Muscle layer of duodenum (tissue), 2 donors: ENCODE results near the gene HNRNPA3.
A peak's percentile ranks its signal among the peaks of the same experiment; 100 is the strongest.

Experiments
- H3K27ac ChIP-seq: one replicate; pipeline ENCODE4 v1.7.0; 2013; ENCODE audit warnings: mild to moderate bottlenecking, low read length
- H3K27me3 ChIP-seq: one replicate; pipeline ENCODE4 v1.7.0; 2013; ENCODE audit warnings: low read depth, mild to moderate bottlenecking, control low read depth, low read length
- H3K36me3 ChIP-seq, 2 donors: one replicate each; pipeline ENCODE4 v1.7.0; 2013; ENCODE audit warnings: low read length in 2 of 2, control low read depth in 1 of 2, mild to moderate bottlenecking in 1 of 2; ENCODE audit not compliant: insufficient read depth in 2 of 2, control insufficient read depth in 1 of 2
- H3K4me1 ChIP-seq, 2 donors: one replicate each; pipeline ENCODE4 v1.7.0; 2013; ENCODE audit warnings: low read length in 2 of 2, mild to moderate bottlenecking in 2 of 2, control low read depth in 1 of 2, moderate library complexity in 1 of 2; ENCODE audit not compliant: insufficient read depth in 2 of 2, control insufficient read depth in 1 of 2
- H3K4me3 ChIP-seq, 2 donors: one replicate each; pipeline ENCODE4 v1.7.0; 2013; ENCODE audit warnings: low read length in 2 of 2, low read depth in 1 of 2, mild to moderate bottlenecking in 1 of 2
- H3K9me3 ChIP-seq, 2 donors: one replicate each; pipeline ENCODE4 v1.7.0; 2013; ENCODE audit warnings: low read length in 2 of 2, control low read depth in 1 of 2, mild to moderate bottlenecking in 1 of 2; ENCODE audit not compliant: control insufficient read depth in 1 of 2
- donor health status: healthy.

The HNRNPA3 gene

GRCh38 chr2:177212106-177212890 lies at the start of gene HNRNPA3:
Gene HNRNPA3, plus strand, starts transcription at chr2:177212794. Its CDS starts 6 bp downstream, at chr2:177212800.
- H3K9me3 ChIP-seq, result no peaks in the 10 kb centered on the region
- peak within 1 kb of the TSS; percentile 80 to 90 for H3K4me3 ChIP-seq
- H3K27me3 ChIP-seq, result no peaks in the 10 kb centered on the region
- H3K27ac ChIP-seq, result peak within 1 kb of the TSS; percentile 97
- H3K4me1 ChIP-seq, result peaks cover 9 to 36% of the 10 kb centered on the region in 2 donors
- peaks cover 22 to 23% of the 10 kb centered on the region in 2 donors for H3K36me3 ChIP-seq

- Histone ChIP-seq H3K27me3 (no peaks in the 10 kb centered on the region), H3K36me3 (peaks cover 0 to 3% of the 10 kb centered on the region in 2 donors), H3K4me1 (peaks cover 7 to 10% of the 10 kb centered on the region in 2 donors), H3K27ac (peak overlapping the region; percentile 96), H3K9me3 (no peaks in the 10 kb centered on the region), H3K4me3 (peak overlapping the region; percentile 50 to 73)
These were observed 48.5 kb upstream of the HNRNPA3 start for GRCh38 chr2:177164131-177164530.

- peaks cover 7 to 10% of the 10 kb centered on the region in 2 donors for H3K4me1 ChIP-seq
- peak overlapping the region; percentile 96 for H3K27ac ChIP-seq
- H3K36me3 ChIP-seq, result peaks cover 0 to 3% of the 10 kb centered on the region in 2 donors
- H3K9me3 ChIP-seq, result no peaks in the 10 kb centered on the region
- no peaks in the 10 kb centered on the region for H3K27me3 ChIP-seq
- peak overlapping the region; percentile 50 to 73 for H3K4me3 ChIP-seq
These were observed 48.0 kb upstream of the HNRNPA3 start for GRCh38 chr2:177164584-177165052.

GRCh38 chr2:177165061-177165583 lies 47.5 kb upstream of the HNRNPA3 start:
- peak overlapping the region; percentile 50 to 73 for H3K4me3 ChIP-seq
- H3K36me3 ChIP-seq, result peaks cover 0 to 3% of the 10 kb centered on the region in 2 donors
- H3K9me3 ChIP-seq, result no peaks in the 10 kb centered on the region
- H3K27ac ChIP-seq, result peak overlapping the region; percentile 96
- peaks cover 7 to 10% of the 10 kb centered on the region in 2 donors for H3K4me1 ChIP-seq
- H3K27me3 ChIP-seq, result no peaks in the 10 kb centered on the region

GRCh38 chr2:177165721-177166711 lies 46.6 kb upstream of the HNRNPA3 start:
- peak overlapping the region; percentile 96 for H3K27ac ChIP-seq
- H3K4me3 ChIP-seq, result peak overlapping the region; percentile 30 to 31

GRCh38 chr2:177169810-177170514 lies 42.6 kb upstream of the HNRNPA3 start:
- H3K9me3 ChIP-seq, result no peaks in the 10 kb centered on the region
- no peaks in the 10 kb centered on the region for H3K27me3 ChIP-seq
- H3K36me3 ChIP-seq, result peaks cover 0 to 3% of the 10 kb centered on the region in 2 donors
- peaks cover 7 to 12% of the 10 kb centered on the region in 2 donors for H3K4me1 ChIP-seq
- H3K4me3 ChIP-seq, result no peak overlapping the region
- no peak overlapping the region for H3K27ac ChIP-seq

More at GRCh38 chr2:177165721-177166711, 46.6 kb upstream of the HNRNPA3 start:
- Histone ChIP-seq H3K4me1 (peaks cover 7 to 17% of the 10 kb centered on the region in 2 donors), H3K36me3 (peaks cover 0 to 3% of the 10 kb centered on the region in 2 donors), H3K27me3 (no peaks in the 10 kb centered on the region), H3K9me3 (no peaks in the 10 kb centered on the region)

GRCh38 chr2:177171418-177171865 lies 41.2 kb upstream of the HNRNPA3 start:
- no peaks in the 10 kb centered on the region for H3K27me3 ChIP-seq
- no peaks in the 10 kb centered on the region for H3K9me3 ChIP-seq
- H3K4me1 ChIP-seq, result peaks cover 0 to 7% of the 10 kb centered on the region in 2 donors
- no peak overlapping the region for H3K27ac ChIP-seq
- no peak overlapping the region for H3K4me3 ChIP-seq
- no peaks in the 10 kb centered on the region for H3K36me3 ChIP-seq

- H3K27me3 ChIP-seq, result no peaks in the 10 kb centered on the region
- H3K9me3 ChIP-seq, result no peaks in the 10 kb centered on the region
- H3K36me3 ChIP-seq, result no peaks in the 10 kb centered on the region
- no peak overlapping the region for H3K4me3 ChIP-seq
- peaks cover 0 to 7% of the 10 kb centered on the region in 2 donors for H3K4me1 ChIP-seq
- no peak overlapping the region for H3K27ac ChIP-seq
These were observed 40.3 kb upstream of the HNRNPA3 start for GRCh38 chr2:177172034-177172880.

- H3K27ac ChIP-seq, result no peak overlapping the region
- H3K27me3 ChIP-seq, result no peaks in the 10 kb centered on the region
- H3K36me3 ChIP-seq, result no peaks in the 10 kb centered on the region
- peaks cover 0 to 7% of the 10 kb centered on the region in 2 donors for H3K4me1 ChIP-seq
- H3K9me3 ChIP-seq, result no peaks in the 10 kb centered on the region
- no peak overlapping the region for H3K4me3 ChIP-seq
These were observed 38.1 kb upstream of the HNRNPA3 start for GRCh38 chr2:177174486-177174885.
